PC-3 (cell line): ENCODE results near the gene MLPH. TPM values are rescaled to one million over a fixed set of nuclear protein-coding genes. Genes with fewer than 3 reads are reported as not detected.

Experiments
- ATAC-seq: fragments of 200-7000 bp; cut with Tn5 transposase; 2 replicates; pipeline ENCODE4 v1.9.1; 2020; ENCODE audit warnings: mild to moderate bottlenecking, moderate library complexity
- BruUV-seq: library from RNA; stranded (reverse); fragments of 400-500 nt; replicated peaks from 2 replicates; lab custom pipeline; 2021; lab: Mats Ljungman, UMichigan
- CTCF ChIA-PET: fragments of 300-600 bp; sonication (Branson Sonifier 250); formaldehyde crosslinking; loops from one replicate; lab custom pipeline; 2022; ENCODE audit warnings: antibody characterized with exemption; lab: Charles Lee
- POLR2A ChIA-PET: fragments of 300-600 bp; sonication (Branson Sonifier 250); formaldehyde crosslinking; loops from one replicate; lab custom pipeline; 2022; ENCODE audit warnings: antibody characterized with exemption; ENCODE audit not compliant: unreplicated experiment; lab: Charles Lee
- DNase-seq: peaks from one replicate; pipeline ENCODE4 v3.0.0-alpha.2; 2015
- H2AFZ ChIP-seq: fragments of 300-600 bp; sonication (generic); 2 replicates; pipeline ENCODE4 v1.6.0; 2016; ENCODE audit warnings: antibody characterized with exemption, low read length
- H3F3A ChIP-seq: fragments of 300-600 bp; sonication (generic); one replicate; pipeline ENCODE4 v1.6.0; 2017; ENCODE audit warnings: antibody characterized with exemption, low read length, control low read depth, mild to moderate bottlenecking; ENCODE audit not compliant: unreplicated experiment
- H3K27ac ChIP-seq: fragments of 300-600 bp; sonication (generic); 2 replicates; pipeline ENCODE4 v1.5.1; 2016; ENCODE audit warnings: mild to moderate bottlenecking, low read length
- H3K27me3 ChIP-seq: fragments of 300-600 bp; sonication (generic); 2 replicates; pipeline ENCODE4 v1.6.1; 2016; ENCODE audit warnings: low read length, mixed read lengths
- H3K36me3 ChIP-seq: fragments of 300-600 bp; sonication (generic); 2 replicates; pipeline ENCODE4 v1.6.1; 2016; ENCODE audit warnings: low read depth, mixed run types, low read length, mixed read lengths
- H3K4me1 ChIP-seq: fragments of 300-600 bp; sonication (generic); 2 replicates; pipeline ENCODE4 v1.5.1; 2016; ENCODE audit warnings: low read length; ENCODE audit not compliant: insufficient read depth
- H3K4me2 ChIP-seq: fragments of 300-600 bp; sonication (generic); 2 replicates; pipeline ENCODE4 v1.6.0; 2016; ENCODE audit warnings: low read length
- H3K4me3 ChIP-seq: fragments of 300-600 bp; sonication (generic); 2 replicates; pipeline ENCODE4 v1.5.1; 2016; ENCODE audit warnings: mild to moderate bottlenecking, low read length, mixed read lengths
- H3K79me2 ChIP-seq: fragments of 300-600 bp; sonication (generic); 2 replicates; pipeline ENCODE4 v1.6.1; 2017; ENCODE audit warnings: low read length, mixed read lengths
- H3K9ac ChIP-seq: fragments of 300-600 bp; sonication (generic); 2 replicates; pipeline ENCODE4 v1.6.0; 2016; ENCODE audit warnings: mild to moderate bottlenecking, low read length
- H3K9me2 ChIP-seq: fragments of 300-600 bp; sonication (generic); replicated peaks from 2 replicates; pipeline ENCODE4 v1.6.1; 2016; ENCODE audit warnings: mixed run types, low read length, mixed read lengths
- H3K9me3 ChIP-seq: fragments of 300-600 bp; sonication (generic); 2 replicates; pipeline ENCODE4 v1.6.1; 2016; ENCODE audit warnings: low read length, mixed read lengths
- H4K20me1 ChIP-seq: fragments of 300-600 bp; sonication (generic); 2 replicates; pipeline ENCODE4 v1.6.1; 2016; ENCODE audit warnings: low read length, mixed read lengths
- EZH2 ChIP-seq: fragments of 300-600 bp; sonication (generic); IDR thresholded peaks from one replicate; pipeline ENCODE4 v1.6.1; 2017; ENCODE audit warnings: antibody characterized with exemption, mild to moderate bottlenecking, low read length; ENCODE audit not compliant: unreplicated experiment
- EZH2phosphoT487 ChIP-seq: fragments of 300-600 bp; sonication (generic); IDR thresholded peaks from 2 replicates; pipeline ENCODE4 v1.6.1; 2018; ENCODE audit warnings: mild to moderate bottlenecking, antibody characterized with exemption, low read length, borderline replicate concordance
- intact Hi-C: fragments of 100-400 bp; cut with micrococcal nuclease; formaldehyde crosslinking; loops from 2 replicates; pipeline ENCODE4 v1.9.0; 2023
- total RNA-seq: library from RNA; depleted of rRNA; stranded (reverse); fragments of >200 nt; gene quantifications from 2 replicates; pipeline ENCODE4 v1.2.3, GENCODE V29; 2014
- TF ChIP-seq, protein P1 (sequence below): fragments of 300-600 bp; sonication (generic); conservative IDR thresholded peaks from 2 replicates; pipeline ENCODE4 v1.5.1; 2017; ENCODE audit warnings: antibody characterized with exemption, low read depth, mild to moderate bottlenecking, low read length

MLPH gene
- total RNA-seq, 1 experiment from 2014 or later: 201 TPM

DNA sequence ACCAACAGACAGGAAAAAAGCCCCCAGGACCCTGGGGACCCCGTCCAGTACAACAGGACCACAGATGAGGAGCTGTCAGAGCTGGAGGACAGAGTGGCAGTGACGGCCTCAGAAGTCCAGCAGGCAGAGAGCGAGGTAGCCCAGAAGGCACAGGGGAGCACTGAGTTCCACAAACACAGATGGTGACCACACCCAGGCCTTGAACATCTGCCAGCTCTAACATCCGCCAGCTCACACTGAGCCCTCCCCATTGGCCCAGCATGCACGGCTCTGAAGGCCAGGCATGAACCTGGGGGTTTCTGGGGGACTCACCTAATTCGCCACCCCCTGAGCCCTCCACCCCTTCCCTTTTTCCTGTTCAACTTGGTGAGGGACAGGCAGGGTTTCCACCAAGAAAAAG, 53.8 kb downstream of the MLPH start:
- no peaks in the 10 kb centered on the region for H4K20me1 ChIP-seq
- no peaks in the 10 kb centered on the region for H3K9me2 ChIP-seq
- intact Hi-C loops: no loop called here
- H3K79me2 ChIP-seq: no peaks in the 10 kb centered on the region
- no peak overlapping the region for H3K9ac ChIP-seq
- H3K4me3 ChIP-seq: no peak overlapping the region
- H3K36me3 ChIP-seq: peaks cover 32% of the 10 kb centered on the region
- no peaks in the 10 kb centered on the region for H3K9me3 ChIP-seq
- BruUV-seq: no TSS peak
- peak; percentile 66 for ATAC-seq
- CTCF ChIA-PET: interaction anchor here (0.6 to 0.7 kb wide), 2 partner anchors 28 to 31 kb away, joined by 3 to 4 read pairs; no protein-coding TSS in a partner anchor
- H3K27me3 ChIP-seq: no peaks in the 10 kb centered on the region
- TF ChIP-seq, protein P1, sequence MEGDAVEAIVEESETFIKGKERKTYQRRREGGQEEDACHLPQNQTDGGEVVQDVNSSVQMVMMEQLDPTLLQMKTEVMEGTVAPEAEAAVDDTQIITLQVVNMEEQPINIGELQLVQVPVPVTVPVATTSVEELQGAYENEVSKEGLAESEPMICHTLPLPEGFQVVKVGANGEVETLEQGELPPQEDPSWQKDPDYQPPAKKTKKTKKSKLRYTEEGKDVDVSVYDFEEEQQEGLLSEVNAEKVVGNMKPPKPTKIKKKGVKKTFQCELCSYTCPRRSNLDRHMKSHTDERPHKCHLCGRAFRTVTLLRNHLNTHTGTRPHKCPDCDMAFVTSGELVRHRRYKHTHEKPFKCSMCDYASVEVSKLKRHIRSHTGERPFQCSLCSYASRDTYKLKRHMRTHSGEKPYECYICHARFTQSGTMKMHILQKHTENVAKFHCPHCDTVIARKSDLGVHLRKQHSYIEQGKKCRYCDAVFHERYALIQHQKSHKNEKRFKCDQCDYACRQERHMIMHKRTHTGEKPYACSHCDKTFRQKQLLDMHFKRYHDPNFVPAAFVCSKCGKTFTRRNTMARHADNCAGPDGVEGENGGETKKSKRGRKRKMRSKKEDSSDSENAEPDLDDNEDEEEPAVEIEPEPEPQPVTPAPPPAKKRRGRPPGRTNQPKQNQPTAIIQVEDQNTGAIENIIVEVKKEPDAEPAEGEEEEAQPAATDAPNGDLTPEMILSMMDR: no peak
- TF ChIP-seq EZH2phosphoT487 (no peak), EZH2 (no peak)
- H3F3A ChIP-seq: no peaks in the 10 kb centered on the region
- no peak overlapping the region for H2AFZ ChIP-seq
- H3K4me2 ChIP-seq: no peak overlapping the region
- H3K27ac ChIP-seq: no peak overlapping the region
- no peaks in the 10 kb centered on the region for H3K4me1 ChIP-seq
- peak; percentile 48 for DNase-seq
- POLR2A ChIA-PET: no interaction called here

DNA sequence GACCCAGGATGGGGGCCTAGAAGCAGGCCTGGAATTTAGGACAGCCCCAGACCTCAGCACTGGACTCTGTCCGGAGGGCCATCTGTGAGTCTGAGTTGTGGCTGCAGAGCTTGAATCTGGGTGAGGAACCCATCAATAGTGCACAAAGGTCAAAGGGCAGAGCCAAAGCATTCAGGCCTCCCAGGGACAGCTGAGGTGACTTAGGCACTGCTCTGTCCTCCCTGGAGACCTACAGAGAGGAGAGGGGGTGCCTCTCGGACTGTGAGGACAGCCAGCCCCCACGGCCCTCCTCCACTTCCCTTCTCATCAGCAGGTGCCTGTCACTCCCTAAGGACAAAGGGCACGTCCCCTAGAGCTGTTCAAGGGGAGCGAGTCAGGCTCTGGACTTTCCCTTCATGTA, 54.2 kb downstream of the MLPH start:
- H3K9me2 ChIP-seq: no peaks in the 10 kb centered on the region
- DNase-seq (no peak), ATAC-seq (peak; percentile 3)
- intact Hi-C loops: no loop called here
- no peaks in the 10 kb centered on the region for H3F3A ChIP-seq
- no peak overlapping the region for H3K4me3 ChIP-seq
- H3K9me3 ChIP-seq: no peaks in the 10 kb centered on the region
- H3K27me3 ChIP-seq: no peaks in the 10 kb centered on the region
- TF ChIP-seq EZH2phosphoT487 (no peak), EZH2 (no peak)
- TF ChIP-seq, protein P1: no peak
- CTCF ChIA-PET: interaction anchor here (0.6 to 0.7 kb wide), 2 partner anchors 28 to 30 kb away, joined by 3 to 4 read pairs; no protein-coding TSS in a partner anchor
- no peak overlapping the region for H3K9ac ChIP-seq
- no peaks in the 10 kb centered on the region for H3K4me1 ChIP-seq
- peaks cover 32% of the 10 kb centered on the region for H3K36me3 ChIP-seq
- H3K27ac ChIP-seq: no peak overlapping the region
- H4K20me1 ChIP-seq: no peaks in the 10 kb centered on the region
- H2AFZ ChIP-seq: no peak overlapping the region
- H3K4me2 ChIP-seq: no peak overlapping the region
- no TSS peak for BruUV-seq
- POLR2A ChIA-PET: no interaction called here
- no peaks in the 10 kb centered on the region for H3K79me2 ChIP-seq

DNA sequence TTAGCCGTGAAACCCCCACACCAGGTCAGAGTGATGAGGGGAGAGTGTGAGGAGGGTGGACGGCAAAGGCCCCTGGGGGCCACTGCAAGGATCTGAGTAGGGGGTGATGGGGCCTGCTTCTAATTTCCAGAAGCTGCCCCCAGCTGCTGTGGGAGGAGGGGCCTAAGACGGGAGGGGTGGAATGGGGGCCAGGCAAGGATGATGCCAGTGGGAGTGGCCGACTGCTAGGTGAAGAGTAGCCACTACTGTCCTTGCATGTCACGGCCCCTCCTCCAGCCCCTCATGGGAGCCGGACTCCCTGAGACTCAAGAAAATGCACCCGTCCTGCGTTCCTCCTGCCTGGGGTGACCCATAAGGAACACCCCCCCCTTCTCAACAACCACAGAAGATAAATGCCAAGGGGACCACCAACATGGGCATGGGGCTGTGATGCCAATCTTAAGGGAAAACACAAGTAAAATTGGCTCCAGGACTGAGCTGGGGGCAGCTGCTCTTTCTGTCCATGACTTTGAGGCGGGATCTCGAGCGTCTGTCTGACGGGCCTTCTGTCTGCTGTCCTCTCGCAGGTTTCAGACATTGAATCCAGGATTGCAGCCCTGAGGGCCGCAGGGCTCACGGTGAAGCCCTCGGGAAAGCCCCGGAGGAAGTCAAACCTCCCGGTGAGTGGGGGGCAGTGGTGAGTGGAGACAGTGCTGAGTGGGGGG, 55.1 kb downstream of the MLPH start:
- no peak for DNase-seq
- Histone ChIP-seq H3K27me3 (no peaks in the 10 kb centered on the region), H3K9me2 (no peaks in the 10 kb centered on the region), H2AFZ (no peak overlapping the region), H3K9ac (no peak overlapping the region), H3K27ac (no peak overlapping the region), H3K9me3 (no peaks in the 10 kb centered on the region), H3K4me2 (no peak overlapping the region), H3K79me2 (no peaks in the 10 kb centered on the region), H3F3A (no peaks in the 10 kb centered on the region), H4K20me1 (no peaks in the 10 kb centered on the region), H3K36me3 (peaks cover 33% of the 10 kb centered on the region), H3K4me3 (no peak overlapping the region), H3K4me1 (no peaks in the 10 kb centered on the region)
- intact Hi-C loops: no loop called here
- POLR2A ChIA-PET: no interaction called here
- CTCF ChIA-PET: no interaction called here
- TF ChIP-seq EZH2: no peak
- TF ChIP-seq, protein P1: no peak
- TF ChIP-seq EZH2phosphoT487: no peak
- BruUV-seq: no TSS peak
- ATAC-seq: no peak
